ENCODE measurements around the gene CATSPERZ. TPM values are rescaled to one million over a fixed set of nuclear protein-coding genes. Genes with fewer than 3 reads are reported as not detected.
"Not testable (repeated sequence)": the region's sequence is repeated elsewhere in the genome, so short reads cannot be mapped to it uniquely, and the experiment has no call there.

CATSPERZ gene
- total and polyA plus RNA-seq, 10 donors: 0.09 to 0.48 TPM; not detected in 8

DNA sequence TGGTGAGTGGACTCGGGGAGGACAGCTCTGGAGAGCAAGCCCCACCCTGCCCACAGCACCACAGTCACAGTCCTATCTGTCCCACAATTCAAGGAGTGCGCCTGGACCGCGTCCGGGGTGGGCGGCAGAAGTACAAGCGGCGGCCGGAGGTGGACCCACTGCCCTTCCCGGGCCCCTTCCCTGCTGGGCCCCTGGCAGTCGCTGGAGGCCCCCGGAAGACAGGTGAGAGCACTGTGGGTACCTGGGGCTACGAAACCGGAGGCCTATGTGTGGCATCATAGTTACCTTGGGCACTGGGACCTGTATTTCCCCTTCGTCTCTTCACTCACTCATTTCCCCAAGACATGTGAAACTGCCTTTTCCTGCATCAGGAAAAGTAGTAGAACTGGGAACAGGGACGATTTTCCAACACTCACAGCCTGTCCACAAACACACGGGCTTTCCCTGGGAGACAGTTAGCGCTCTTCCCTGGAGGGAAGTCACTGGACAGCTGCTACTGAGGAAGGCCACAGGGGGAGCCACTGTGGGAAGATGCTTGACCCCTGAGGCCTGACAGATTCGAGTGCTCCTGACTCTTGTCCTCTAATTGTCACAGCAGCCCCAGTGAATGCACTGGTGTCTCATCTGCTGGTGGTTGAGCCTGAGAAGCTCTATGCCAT is 14.1 kb downstream of the CATSPERZ start:
- intact Hi-C loops (cut with DNase I; ENCODE audit: low total_unique reads): no loop called here
- Histone ChIP-seq H3K4me3 (peak overlapping the region in 2 of 8 donors; percentile 9 to 47), H3K27me3 (replicated peaks in 1 of 7) (no peaks in the 10 kb centered on the region), H3K9me3 (no peaks in the 10 kb centered on the region), H3K27ac (peak overlapping the region in 6 of 8 donors; percentile 38 to 95 (median 66)), H3K36me3 (peaks cover 0 to 69% (median 26%) of the 10 kb centered on the region in 6 donors), H3K4me1 (peaks cover 4 to 66% (median 30%) of the 10 kb centered on the region in 6 donors)
- WGBS, 5 donors: 81 to 90% (median 87%) methylated on average over 15 to 19 of the region's 19 CpGs
- no peak for TF ChIP-seq POLR2A (IDR thresholded peaks at IDR 0.05)
- TF ChIP-seq, protein P1, sequence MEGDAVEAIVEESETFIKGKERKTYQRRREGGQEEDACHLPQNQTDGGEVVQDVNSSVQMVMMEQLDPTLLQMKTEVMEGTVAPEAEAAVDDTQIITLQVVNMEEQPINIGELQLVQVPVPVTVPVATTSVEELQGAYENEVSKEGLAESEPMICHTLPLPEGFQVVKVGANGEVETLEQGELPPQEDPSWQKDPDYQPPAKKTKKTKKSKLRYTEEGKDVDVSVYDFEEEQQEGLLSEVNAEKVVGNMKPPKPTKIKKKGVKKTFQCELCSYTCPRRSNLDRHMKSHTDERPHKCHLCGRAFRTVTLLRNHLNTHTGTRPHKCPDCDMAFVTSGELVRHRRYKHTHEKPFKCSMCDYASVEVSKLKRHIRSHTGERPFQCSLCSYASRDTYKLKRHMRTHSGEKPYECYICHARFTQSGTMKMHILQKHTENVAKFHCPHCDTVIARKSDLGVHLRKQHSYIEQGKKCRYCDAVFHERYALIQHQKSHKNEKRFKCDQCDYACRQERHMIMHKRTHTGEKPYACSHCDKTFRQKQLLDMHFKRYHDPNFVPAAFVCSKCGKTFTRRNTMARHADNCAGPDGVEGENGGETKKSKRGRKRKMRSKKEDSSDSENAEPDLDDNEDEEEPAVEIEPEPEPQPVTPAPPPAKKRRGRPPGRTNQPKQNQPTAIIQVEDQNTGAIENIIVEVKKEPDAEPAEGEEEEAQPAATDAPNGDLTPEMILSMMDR (IDR thresholded peaks at IDR 0.05 in 8 of 11, conservative IDR thresholded peaks at IDR 0.05 in 3 of 11): no peak
- peak in 1 of 3 donors; percentile 6 for TF ChIP-seq POLR2AphosphoS5 (IDR thresholded peaks at IDR 0.05)
- no peak for DNase-seq

DNA sequence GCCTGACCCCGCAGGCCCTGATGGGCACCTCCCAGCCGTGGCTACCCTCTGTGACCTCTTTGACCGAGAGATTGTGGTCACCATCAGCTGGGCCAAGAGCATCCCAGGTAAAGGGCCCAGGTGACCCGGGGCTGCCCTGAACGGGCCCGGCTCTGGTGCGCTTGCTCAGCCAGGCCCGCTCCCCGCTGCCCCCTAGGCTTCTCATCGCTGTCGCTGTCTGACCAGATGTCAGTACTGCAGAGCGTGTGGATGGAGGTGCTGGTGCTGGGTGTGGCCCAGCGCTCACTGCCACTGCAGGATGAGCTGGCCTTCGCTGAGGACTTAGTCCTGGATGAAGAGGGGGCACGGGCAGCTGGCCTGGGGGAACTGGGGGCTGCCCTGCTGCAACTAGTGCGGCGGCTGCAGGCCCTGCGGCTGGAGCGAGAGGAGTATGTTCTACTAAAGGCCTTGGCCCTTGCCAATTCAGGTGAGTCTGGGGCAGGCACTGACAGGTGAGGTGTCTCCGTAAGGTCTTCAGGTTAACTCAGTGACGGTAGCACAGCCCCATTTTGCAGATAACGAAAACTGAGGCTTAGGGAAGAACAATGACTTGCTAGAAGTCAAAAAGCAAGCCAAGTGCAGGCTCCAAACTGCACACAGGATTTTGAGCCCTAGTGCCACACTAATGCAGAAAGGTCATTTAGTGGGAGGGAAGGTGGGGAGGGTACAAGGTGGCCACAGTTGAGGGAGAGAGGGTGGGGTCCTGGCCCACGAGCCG is 14.8 kb downstream of the CATSPERZ start:
- Histone ChIP-seq H3K36me3 (peaks cover 0 to 68% (median 26%) of the 10 kb centered on the region in 6 donors), H3K9me3 (no peaks in the 10 kb centered on the region), H3K4me1 (peaks cover 4 to 66% (median 35%) of the 10 kb centered on the region in 6 donors), H3K4me3 (no peak overlapping the region), H3K27me3 (replicated peaks in 1 of 7) (no peaks in the 10 kb centered on the region), H3K27ac (peak overlapping the region in 3 of 8 donors; percentile 65 to 95 (median 81))
- TF ChIP-seq POLR2AphosphoS5 (IDR thresholded peaks at IDR 0.05) (peak in 1 of 3 donors; percentile 37), POLR2A (IDR thresholded peaks at IDR 0.05) (no peak)
- TF ChIP-seq, protein P1 (IDR thresholded peaks at IDR 0.05 in 8 of 11, conservative IDR thresholded peaks at IDR 0.05 in 3 of 11): no peak
- WGBS, 5 donors: 90 to 95% (median 93%) methylated on average over 14 to 24 of the region's 24 CpGs
- DNase-seq: no peak
- intact Hi-C loops (cut with DNase I; ENCODE audit: low total_unique reads): no loop called here

DNA sequence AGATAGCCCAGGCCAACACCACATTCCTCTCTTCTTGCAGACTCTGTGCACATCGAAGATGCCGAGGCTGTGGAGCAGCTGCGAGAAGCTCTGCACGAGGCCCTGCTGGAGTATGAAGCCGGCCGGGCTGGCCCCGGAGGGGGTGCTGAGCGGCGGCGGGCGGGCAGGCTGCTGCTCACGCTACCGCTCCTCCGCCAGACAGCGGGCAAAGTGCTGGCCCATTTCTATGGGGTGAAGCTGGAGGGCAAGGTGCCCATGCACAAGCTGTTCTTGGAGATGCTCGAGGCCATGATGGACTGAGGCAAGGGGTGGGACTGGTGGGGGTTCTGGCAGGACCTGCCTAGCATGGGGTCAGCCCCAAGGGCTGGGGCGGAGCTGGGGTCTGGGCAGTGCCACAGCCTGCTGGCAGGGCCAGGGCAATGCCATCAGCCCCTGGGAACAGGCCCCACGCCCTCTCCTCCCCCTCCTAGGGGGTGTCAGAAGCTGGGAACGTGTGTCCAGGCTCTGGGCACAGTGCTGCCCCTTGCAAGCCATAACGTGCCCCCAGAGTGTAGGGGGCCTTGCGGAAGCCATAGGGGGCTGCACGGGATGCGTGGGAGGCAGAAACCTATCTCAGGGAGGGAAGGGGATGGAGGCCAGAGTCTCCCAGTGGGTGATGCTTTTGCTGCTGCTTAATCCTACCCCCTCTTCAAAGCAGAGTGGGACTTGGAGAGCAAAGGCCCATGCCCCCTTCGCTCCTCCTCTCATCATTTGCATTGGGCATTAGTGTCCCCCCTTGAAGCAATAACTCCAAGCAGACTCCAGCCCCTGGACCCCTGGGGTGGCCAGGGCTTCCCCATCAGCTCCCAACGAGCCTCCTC is 15.7 kb downstream of the CATSPERZ start:
- TF ChIP-seq POLR2AphosphoS5 (IDR thresholded peaks at IDR 0.05): peak in 1 of 3 donors; percentile 49
- DNase-seq: not testable (repeated sequence)
- 76 to 89% (median 84%) methylated on average over 23 to 25 of the region's 25 CpGs for WGBS, 5 donors

DNA sequence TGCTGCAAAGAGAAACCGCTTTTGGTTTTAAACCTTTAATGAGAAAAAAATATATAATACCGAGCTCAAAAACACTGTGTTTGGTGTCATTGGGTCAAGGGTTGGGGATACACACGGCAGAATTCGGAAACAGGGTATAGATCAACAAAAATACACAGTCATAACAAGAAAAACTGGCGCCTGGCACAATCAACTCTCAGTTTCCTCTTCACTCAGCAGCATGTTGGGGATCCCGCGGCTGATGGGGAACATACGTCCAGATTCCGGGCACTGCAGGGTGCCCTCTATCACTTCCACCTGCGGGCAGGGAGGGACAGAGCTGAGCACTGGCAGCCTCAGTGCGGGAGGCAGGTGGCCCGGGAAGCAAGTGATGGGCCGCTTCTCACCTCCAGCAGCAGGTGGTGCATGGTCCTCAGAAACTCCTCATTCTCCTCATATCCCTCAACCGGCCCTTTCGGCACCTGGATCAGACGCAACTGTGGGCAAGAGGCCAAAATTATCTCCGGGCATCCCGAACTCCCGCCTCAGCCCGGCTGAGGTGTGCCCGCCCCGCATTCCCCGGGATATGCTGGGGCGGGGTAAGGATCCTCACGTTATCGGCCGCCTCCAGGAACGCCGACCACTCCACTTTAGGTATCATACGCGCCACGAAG is 16.6 kb downstream of the CATSPERZ start:
- WGBS, 5 donors: 5 to 22% (median 6%) methylated on average over 11 to 32 of the region's 32 CpGs
- H3K9me3 ChIP-seq: no peaks in the 10 kb centered on the region
- H3K36me3 ChIP-seq: peaks cover 0 to 69% (median 35%) of the 10 kb centered on the region in 6 donors
- H3K4me3 ChIP-seq: peak overlapping the region; percentile 52 to 79 (median 74)
- no peak for DNase-seq
- TF ChIP-seq POLR2A (IDR thresholded peaks at IDR 0.05) (no peak), POLR2AphosphoS5 (IDR thresholded peaks at IDR 0.05) (no peak)
- TF ChIP-seq, protein P1 (IDR thresholded peaks at IDR 0.05 in 8 of 11, conservative IDR thresholded peaks at IDR 0.05 in 3 of 11): peak in 3 of 11 experiments; percentile 13 to 32 (median 27)
- peak overlapping the region; percentile 93 to 100 (median 99) for H3K27ac ChIP-seq
- H3K27me3 ChIP-seq (replicated peaks in 1 of 7): no peaks in the 10 kb centered on the region
- intact Hi-C loops (cut with DNase I; ENCODE audit: low total_unique reads): no loop called here
- H3K4me1 ChIP-seq: peaks cover 4 to 71% (median 39%) of the 10 kb centered on the region in 6 donors

More for the DNA sequence above, 15.7 kb downstream of the CATSPERZ start:
- H3K9me3 ChIP-seq; H3K27me3 ChIP-seq (replicated peaks in 1 of 7); intact Hi-C loops (cut with DNase I; ENCODE audit: low total_unique reads): not testable (repeated sequence)
- Histone ChIP-seq H3K27ac (peak overlapping the region in 6 of 8 donors; percentile 95 to 100 (median 99)), H3K36me3 (peaks cover 0 to 69% (median 32%) of the 10 kb centered on the region in 6 donors), H3K4me1 (peaks cover 4 to 70% (median 39%) of the 10 kb centered on the region in 6 donors), H3K4me3 (peak overlapping the region in 6 of 8 donors; percentile 69 to 79 (median 74))

Measured in spleen (tissue), 11 donors.